CD8-positive, alpha-beta memory T cell (primary cell): Measurements from ENCODE around the gene ALOX12. TPM values are rescaled to one million over a fixed set of nuclear protein-coding genes. Genes with fewer than 3 reads are reported as not detected.
A peak's percentile ranks its signal among the peaks of the same experiment; 100 is the strongest.

Source experiments
- CTCF ChIA-PET: fragments of 350-600 bp; sonication (Branson Sonifier 250); formaldehyde crosslinking; loops from one replicate; lab custom pipeline; 2021; ENCODE audit warnings: antibody characterized with exemption; lab: Charles Lee
- POLR2A ChIA-PET: fragments of 350-600 bp; sonication (Branson Sonifier 250); formaldehyde crosslinking; loops from one replicate; lab custom pipeline; 2021; ENCODE audit warnings: antibody characterized with exemption; lab: Charles Lee
- DNase-seq, 5 donors: peaks; one replicate each; pipeline versions ENCODE4 v3.0.0 to v3.0.0-alpha.2; 2020 to 2022; ENCODE audit warnings: mixed read lengths in 1 of 5
- H3K27ac ChIP-seq: one replicate; pipeline ENCODE4 v1.7.0; 2013; ENCODE audit warnings: low read depth, mild to moderate bottlenecking, low read length, moderate library complexity
- H3K27me3 ChIP-seq: 2 replicates; pipeline ENCODE4 v1.7.0; 2013; ENCODE audit warnings: low read length, mild to moderate bottlenecking; ENCODE audit not compliant: insufficient read depth, poor library complexity, severe bottlenecking
- H3K36me3 ChIP-seq: 2 replicates; pipeline ENCODE4 v1.7.0; 2013; ENCODE audit warnings: mild to moderate bottlenecking, low read length, moderate library complexity; ENCODE audit not compliant: insufficient read depth
- H3K4me1 ChIP-seq: 2 replicates; pipeline ENCODE4 v1.7.0; 2013; ENCODE audit warnings: mild to moderate bottlenecking, low read length, moderate library complexity; ENCODE audit not compliant: insufficient read depth
- H3K4me3 ChIP-seq: 2 replicates; pipeline ENCODE4 v1.7.0; 2013; ENCODE audit warnings: mild to moderate bottlenecking, low read length
- H3K9me3 ChIP-seq: 2 replicates; pipeline ENCODE4 v1.7.0; 2013; ENCODE audit warnings: mild to moderate bottlenecking, low read length
- H3K27ac Mint-ChIP-seq, 8 donors: one replicate each; pipeline ENCODE4 v1.8.0; 2020 to 2021; ENCODE audit warnings: mixed read lengths in 8 of 8, mild to moderate bottlenecking in 6 of 8, inconsistent platforms in 3 of 8, moderate library complexity in 3 of 8
- H3K27me3 Mint-ChIP-seq, 2 donors: one replicate each; pipeline ENCODE4 v1.8.0; 2020 to 2021; ENCODE audit warnings: mixed read lengths in 2 of 2, mild to moderate bottlenecking in 1 of 2, moderate library complexity in 1 of 2
- H3K36me3 Mint-ChIP-seq, 3 donors: one replicate each; pipeline ENCODE4 v1.8.0; 2020 to 2021; ENCODE audit warnings: mixed read lengths in 3 of 3, inconsistent platforms in 1 of 3, mild to moderate bottlenecking in 1 of 3
- H3K4me1 Mint-ChIP-seq, 3 donors: one replicate each; pipeline ENCODE4 v1.8.0; 2020 to 2021; ENCODE audit warnings: mixed read lengths in 3 of 3, inconsistent platforms in 1 of 3, mild to moderate bottlenecking in 1 of 3
- H3K4me3 Mint-ChIP-seq, 7 donors: one replicate each; pipeline ENCODE4 v1.8.0; 2020 to 2021; ENCODE audit warnings: mixed read lengths in 7 of 7, mild to moderate bottlenecking in 6 of 7, moderate library complexity in 4 of 7, inconsistent platforms in 2 of 7
- H3K9me3 Mint-ChIP-seq, 5 donors: one replicate each; pipeline ENCODE4 v1.8.0; 2020 to 2022; ENCODE audit warnings: mixed read lengths in 5 of 5, mild to moderate bottlenecking in 3 of 5, moderate library complexity in 2 of 5, inconsistent platforms in 1 of 5
- polyA plus RNA-seq: library from polyadenylated mRNA; unstranded; fragments of 300-500 nt; fragmentation: Illumina TruSeq; gene quantifications from one replicate; pipeline ENCODE4 v1.2.3, GENCODE V29; 2021
- total RNA-seq, 2 experiments: library from RNA; stranded (reverse); gene quantifications; one replicate each; pipeline ENCODE4 v1.2.3, GENCODE V29; 2021

ALOX12 gene
- total and polyA plus RNA-seq, 3 experiments from 2014 or later: 0.47 TPM; not detected in 2

- no peaks in the 10 kb centered on the region for H3K9me3 ChIP-seq
- Mint-ChIP-seq H3K27me3 (peaks cover 0 to 5% of the 10 kb centered on the region in 2 donors), H3K9me3 (no peaks in the 10 kb centered on the region), H3K4me1 (peaks cover 45 to 52% (median 47%) of the 10 kb centered on the region in 3 donors), H3K27ac (peak overlapping the region in 1 of 8 donors; percentile 69), H3K36me3 (no peaks in the 10 kb centered on the region), H3K4me3 (peak overlapping the region in 1 of 7 donors; percentile 50)
- H3K27me3 ChIP-seq: no peaks in the 10 kb centered on the region
- peaks cover 41% of the 10 kb centered on the region for H3K4me1 ChIP-seq
- no peak for DNase-seq
- no peak overlapping the region for H3K4me3 ChIP-seq
- no peaks in the 10 kb centered on the region for H3K36me3 ChIP-seq
- no peak overlapping the region for H3K27ac ChIP-seq
- ChIA-PET CTCF (interaction anchor here (0.6 to 0.9 kb wide), 4 partner anchors 10 to 668 kb away, joined by 3 to 5 read pairs (median 3); partner anchors contain the start of gene SLC16A13), POLR2A (interaction anchor here (0.6 to 2.8 kb wide), 2 partner anchors 10 to 272 kb away, joined by 4 to 12 read pairs; partner anchors contain the start of gene SLC16A13)
Measured at GRCh38 chr17:7025245-7025644, 29.4 kb downstream of the ALOX12 start.

GRCh38 chr17:7026471-7027115 lies 30.7 kb downstream of the ALOX12 start:
- no peak overlapping the region for H3K27ac ChIP-seq
- peaks cover 0 to 5% of the 10 kb centered on the region in 2 donors for H3K27me3 Mint-ChIP-seq
- DNase-seq: no peak
- peaks cover 44% of the 10 kb centered on the region for H3K4me1 ChIP-seq
- H3K4me3 Mint-ChIP-seq: no peak overlapping the region
- POLR2A ChIA-PET: interaction anchor here (0.7 kb wide), 1 partner anchor 9 kb away, joined by 3 read pairs; the partner anchor contains the start of gene SLC16A13
- no peaks in the 10 kb centered on the region for H3K27me3 ChIP-seq
- no peaks in the 10 kb centered on the region for H3K36me3 Mint-ChIP-seq
- CTCF ChIA-PET: interaction anchor here (1.5 kb wide), 1 partner anchor 19 kb away, joined by 3 read pairs; no protein-coding TSS in a partner anchor
- H3K36me3 ChIP-seq: no peaks in the 10 kb centered on the region
- no peaks in the 10 kb centered on the region for H3K9me3 Mint-ChIP-seq
- peaks cover 35 to 53% (median 48%) of the 10 kb centered on the region in 3 donors for H3K4me1 Mint-ChIP-seq
- H3K9me3 ChIP-seq: no peaks in the 10 kb centered on the region
- no peak overlapping the region for H3K4me3 ChIP-seq
- H3K27ac Mint-ChIP-seq: no peak overlapping the region

- Histone ChIP-seq H3K27ac (no peak overlapping the region), H3K27me3 (no peaks in the 10 kb centered on the region), H3K4me1 (peaks cover 44% of the 10 kb centered on the region), H3K9me3 (no peaks in the 10 kb centered on the region), H3K36me3 (no peaks in the 10 kb centered on the region), H3K4me3 (no peak overlapping the region)
- H3K36me3 Mint-ChIP-seq: no peaks in the 10 kb centered on the region
- peaks cover 0 to 5% of the 10 kb centered on the region in 2 donors for H3K27me3 Mint-ChIP-seq
- H3K9me3 Mint-ChIP-seq: no peaks in the 10 kb centered on the region
- ChIA-PET POLR2A (interaction anchor here (0.7 kb wide), 1 partner anchor 9 kb away, joined by 3 read pairs; the partner anchor contains the start of gene SLC16A13), CTCF (interaction anchor here (0.9 to 1.5 kb wide), 2 partner anchors 18 to 23 kb away, joined by 3 to 4 read pairs; no protein-coding TSS in a partner anchor)
- no peak for DNase-seq
- H3K27ac Mint-ChIP-seq: no peak overlapping the region
- no peak overlapping the region for H3K4me3 Mint-ChIP-seq
- peaks cover 33 to 49% (median 44%) of the 10 kb centered on the region in 3 donors for H3K4me1 Mint-ChIP-seq
Measured at GRCh38 chr17:7027335-7027734, 31.5 kb downstream of the ALOX12 start.

- POLR2A ChIA-PET: no interaction called here
- H3K4me1 ChIP-seq: peaks cover 48% of the 10 kb centered on the region
- H3K4me3 ChIP-seq: no peak overlapping the region
Measured at GRCh38 chr17:7029096-7029495, 33.2 kb downstream of the ALOX12 start.

GRCh38 chr17:7029659-7030058 lies 33.8 kb downstream of the ALOX12 start:
- Mint-ChIP-seq H3K4me1 (peaks cover 37 to 45% (median 38%) of the 10 kb centered on the region in 3 donors), H3K27ac (peak overlapping the region in 7 of 8 donors; percentile 47 to 88 (median 78)), H3K9me3 (peaks cover 0 to 2% (median 0%) of the 10 kb centered on the region in 5 donors), H3K36me3 (no peaks in the 10 kb centered on the region), H3K27me3 (no peaks in the 10 kb centered on the region), H3K4me3 (peak overlapping the region; percentile 53 to 82 (median 62))
- Histone ChIP-seq H3K36me3 (no peaks in the 10 kb centered on the region), H3K9me3 (no peaks in the 10 kb centered on the region), H3K27me3 (no peaks in the 10 kb centered on the region), H3K4me1 (peaks cover 52% of the 10 kb centered on the region), H3K4me3 (peak overlapping the region; percentile 59), H3K27ac (no peak overlapping the region)
- ChIA-PET CTCF (interaction anchor here (1.6 kb wide), 1 partner anchor 16 kb away, joined by 3 read pairs; no protein-coding TSS in a partner anchor), POLR2A (no interaction called here)
- DNase-seq: peak in 2 of 5 donors; percentile 29 to 39

More at GRCh38 chr17:7029096-7029495, 33.2 kb downstream of the ALOX12 start:
- H3K4me3 Mint-ChIP-seq: peak overlapping the region in 2 of 7 donors; percentile 62 to 64
- H3K27me3 ChIP-seq: no peaks in the 10 kb centered on the region
- H3K9me3 ChIP-seq: no peaks in the 10 kb centered on the region
- H3K27me3 Mint-ChIP-seq: no peaks in the 10 kb centered on the region
- H3K36me3 ChIP-seq: no peaks in the 10 kb centered on the region
- H3K27ac Mint-ChIP-seq: peak overlapping the region in 4 of 8 donors; percentile 15 to 73 (median 32)
- no peaks in the 10 kb centered on the region for H3K36me3 Mint-ChIP-seq
- peaks cover 0 to 2% (median 0%) of the 10 kb centered on the region in 5 donors for H3K9me3 Mint-ChIP-seq
- CTCF ChIA-PET: interaction anchor here (1.6 kb wide), 1 partner anchor 17 kb away, joined by 3 read pairs; no protein-coding TSS in a partner anchor
- no peak for DNase-seq
- H3K27ac ChIP-seq: no peak overlapping the region
- peaks cover 32 to 45% (median 35%) of the 10 kb centered on the region in 3 donors for H3K4me1 Mint-ChIP-seq

- Histone ChIP-seq H3K9me3 (no peaks in the 10 kb centered on the region), H3K36me3 (no peaks in the 10 kb centered on the region), H3K27ac (peak overlapping the region; percentile 98), H3K4me1 (peaks cover 58% of the 10 kb centered on the region), H3K27me3 (no peaks in the 10 kb centered on the region), H3K4me3 (peak overlapping the region; percentile 99)
- no peaks in the 10 kb centered on the region for H3K27me3 Mint-ChIP-seq
- DNase-seq: peak in 4 of 5 donors; percentile 32 to 67 (median 65)
- peaks cover 52 to 72% (median 55%) of the 10 kb centered on the region in 3 donors for H3K4me1 Mint-ChIP-seq
- peaks cover 0 to 2% (median 0%) of the 10 kb centered on the region in 5 donors for H3K9me3 Mint-ChIP-seq
- peak overlapping the region; percentile 86 to 98 (median 94) for H3K4me3 Mint-ChIP-seq
- ChIA-PET CTCF (interaction anchor here (0.7 to 3.3 kb wide), 11 partner anchors 10 to 192 kb away, joined by 3 to 14 read pairs (median 5); partner anchors contain the start of gene BCL6B), POLR2A (interaction anchor here (0.5 to 1.6 kb wide), 14 partner anchors 11 to 1175 kb away, joined by 3 to 21 read pairs (median 4); partner anchors contain the start of genes ACADVL, AURKB, DLG4 and DVL2)
- peaks cover 0 to 6% (median 0%) of the 10 kb centered on the region in 3 donors for H3K36me3 Mint-ChIP-seq
- peak overlapping the region; percentile 95 to 99 (median 98) for H3K27ac Mint-ChIP-seq
Measured at GRCh38 chr17:7034955-7035590, 39.2 kb downstream of the ALOX12 start.

- Mint-ChIP-seq H3K4me3 (peak within 1 kb of the TSS; percentile 86 to 98 (median 94)), H3K36me3 (peaks cover 0 to 6% (median 0%) of the 10 kb centered on the region in 3 donors), H3K27me3 (no peaks in the 10 kb centered on the region), H3K9me3 (peaks cover 0 to 2% (median 0%) of the 10 kb centered on the region in 5 donors), H3K27ac (peak within 1 kb of the TSS; percentile 95 to 99 (median 98)), H3K4me1 (peaks cover 45 to 65% (median 52%) of the 10 kb centered on the region in 3 donors)
- Histone ChIP-seq H3K4me3 (peak within 1 kb of the TSS; percentile 99), H3K36me3 (no peaks in the 10 kb centered on the region), H3K4me1 (peaks cover 52% of the 10 kb centered on the region), H3K27ac (peak within 1 kb of the TSS; percentile 98), H3K9me3 (no peaks in the 10 kb centered on the region), H3K27me3 (no peaks in the 10 kb centered on the region)
- ChIA-PET CTCF (interaction anchor here (0.7 to 3.3 kb wide), 12 partner anchors 10 to 192 kb away, joined by 3 to 14 read pairs (median 4); partner anchors contain the start of gene BCL6B), POLR2A (interaction anchor here (0.5 to 1.6 kb wide), 16 partner anchors 9 to 1175 kb away, joined by 3 to 21 read pairs (median 4); partner anchors contain the start of genes ACADVL, AURKB, DLG4 and DVL2)
- peak; percentile 96 to 99 (median 98) for DNase-seq
Measured at GRCh38 chr17:7035591-7036368, 39.9 kb downstream of the ALOX12 start, which contains the start of gene SLC16A13. Gene SLC16A13 (plus strand): TSS chr17:7036015. CDS start chr17:7036383, 368 bp downstream.
